ENCODE measurements around the gene SPOCK1.

SPOCK1 gene

DNA sequence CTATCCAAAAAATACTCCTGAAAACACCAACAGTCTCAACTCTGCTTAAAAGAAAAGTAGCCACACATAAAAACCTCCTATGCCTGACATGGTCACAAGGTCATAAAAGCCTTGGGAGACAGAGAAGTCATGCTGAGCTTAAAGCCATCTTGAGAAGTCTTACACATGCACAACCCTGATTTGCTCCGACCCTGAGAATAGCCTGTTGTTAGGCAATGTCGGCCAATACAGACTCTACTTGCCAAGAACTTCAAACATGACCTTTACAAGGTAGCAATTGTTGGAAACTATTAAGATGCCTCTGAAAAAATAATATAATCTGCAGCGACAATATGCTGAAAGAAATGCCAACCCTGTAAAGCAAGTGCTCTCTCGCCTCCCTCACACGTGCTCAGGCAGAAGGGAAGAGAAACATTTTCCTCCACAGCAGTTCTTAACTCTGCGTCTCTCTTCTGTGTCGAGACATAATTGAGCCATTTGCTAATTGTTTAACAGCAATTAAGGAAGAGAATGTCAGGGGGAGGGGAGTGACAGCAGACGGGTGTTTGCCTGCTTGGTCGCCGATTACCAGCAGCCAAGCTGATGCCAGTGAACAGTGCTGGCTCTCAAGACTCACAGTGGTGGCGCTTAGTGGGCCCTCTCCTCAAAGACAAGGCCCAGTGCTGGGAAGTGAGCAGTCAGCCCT, 393.6 kb downstream of the SPOCK1 start:
- DNase-seq (ENCODE audit: low read depth), result no peak

DNA sequence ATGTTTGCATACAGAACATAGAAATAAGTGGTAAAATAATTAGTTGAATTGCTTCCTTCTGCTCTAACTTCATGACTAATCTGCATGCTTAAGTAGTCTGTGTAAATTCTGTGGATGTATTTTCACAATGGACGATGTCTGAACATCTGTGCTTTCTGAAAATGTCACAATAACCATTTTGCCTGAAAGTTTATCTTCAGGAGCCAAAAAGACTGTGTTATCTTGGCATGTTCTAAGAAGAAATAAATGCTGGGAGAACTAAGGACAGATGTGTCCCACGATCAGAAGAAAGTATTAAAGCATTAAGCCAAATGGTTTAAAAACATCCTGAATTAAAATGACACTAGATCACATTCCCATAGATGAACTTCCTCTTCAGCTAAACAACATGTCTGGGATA, 397.6 kb downstream of the SPOCK1 start:
- DNase-seq (ENCODE audit: low read depth), result no peak

- no peak for DNase-seq (ENCODE audit: low read depth)
Measured at GRCh38 chr5:137099651-137100050, 399.5 kb downstream of the SPOCK1 start.

GRCh38 chr5:137098663-137099062, 400.5 kb downstream of the SPOCK1 start:
- DNase-seq (ENCODE audit: low read depth), result no peak

- DNase-seq (ENCODE audit: low read depth), result no peak
Measured at GRCh38 chr5:137098238-137098637, 400.9 kb downstream of the SPOCK1 start.

- no peak for DNase-seq (ENCODE audit: low read depth)
Measured at GRCh38 chr5:137097203-137097602, 401.9 kb downstream of the SPOCK1 start.

DNA sequence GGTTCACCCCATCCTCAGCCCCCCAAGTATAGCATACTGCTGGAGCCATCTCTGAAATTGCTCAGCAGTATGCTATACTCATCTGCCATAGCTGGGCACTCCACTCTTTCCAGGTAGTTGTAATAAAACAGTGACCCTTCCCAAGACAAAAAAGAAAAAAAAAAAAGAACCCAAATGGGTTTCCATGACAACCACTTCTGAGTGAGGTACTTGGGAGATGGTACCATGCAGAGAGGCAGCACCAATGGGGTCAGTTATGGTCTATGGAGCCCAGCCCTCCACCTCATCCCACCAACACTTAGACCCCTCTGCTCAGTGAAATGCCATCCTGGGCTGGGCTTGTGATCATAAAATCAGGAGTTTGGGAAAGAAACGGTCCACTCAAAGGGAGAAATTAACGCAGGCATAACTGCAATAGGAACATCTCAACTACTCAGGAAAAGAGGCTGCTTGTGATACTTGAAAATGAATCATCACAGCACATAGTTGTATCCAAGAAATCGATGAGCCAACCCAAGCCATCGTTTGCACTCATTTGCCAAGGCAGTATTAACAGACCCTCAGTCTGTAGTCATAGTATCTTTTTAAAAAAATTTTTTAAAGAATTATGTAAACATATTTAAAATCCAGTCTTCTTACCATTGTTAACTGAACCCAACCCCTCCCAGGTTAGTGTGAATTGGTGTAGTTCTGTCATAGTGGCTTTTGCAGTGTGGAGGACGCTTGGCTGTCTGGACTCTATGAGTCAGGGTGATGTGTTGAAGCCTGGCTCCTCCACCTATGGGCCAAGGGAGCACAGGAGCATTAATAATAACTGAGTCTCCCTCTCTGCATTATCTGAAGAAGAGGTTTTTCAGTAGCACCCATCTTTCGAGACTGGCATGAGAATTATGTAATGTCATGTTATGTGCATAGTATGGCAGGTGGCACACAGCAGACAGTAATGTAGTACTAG, 402.7 kb downstream of the SPOCK1 start:
- no peak for DNase-seq (ENCODE audit: low read depth)

- no peak for DNase-seq (ENCODE audit: low read depth)
Measured at GRCh38 chr5:137095597-137095996, 403.5 kb downstream of the SPOCK1 start.

DNA sequence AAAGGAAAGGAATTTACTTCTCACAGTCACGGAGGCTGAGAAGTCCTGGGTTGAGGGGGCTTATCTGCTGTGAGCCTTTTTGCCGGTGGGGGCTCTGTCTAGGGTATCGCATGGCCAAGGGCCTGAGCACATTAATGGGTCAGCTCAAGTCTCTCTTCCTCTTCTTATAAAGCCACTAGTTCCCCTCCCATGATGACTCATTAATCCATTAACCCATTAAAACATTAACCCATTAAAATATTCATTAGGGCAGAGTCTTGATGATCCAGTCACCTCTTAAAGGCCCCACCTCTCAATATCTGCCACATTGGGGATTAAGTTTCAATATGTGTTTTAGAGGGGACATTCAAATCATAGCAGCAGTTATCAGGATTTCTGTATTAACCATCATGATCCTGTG, 406.3 kb downstream of the SPOCK1 start:
- DNase-seq (ENCODE audit: low read depth), result no peak

GRCh38 chr5:137091472-137091871, 407.7 kb downstream of the SPOCK1 start:
- no peak for DNase-seq (ENCODE audit: low read depth)

DNA sequence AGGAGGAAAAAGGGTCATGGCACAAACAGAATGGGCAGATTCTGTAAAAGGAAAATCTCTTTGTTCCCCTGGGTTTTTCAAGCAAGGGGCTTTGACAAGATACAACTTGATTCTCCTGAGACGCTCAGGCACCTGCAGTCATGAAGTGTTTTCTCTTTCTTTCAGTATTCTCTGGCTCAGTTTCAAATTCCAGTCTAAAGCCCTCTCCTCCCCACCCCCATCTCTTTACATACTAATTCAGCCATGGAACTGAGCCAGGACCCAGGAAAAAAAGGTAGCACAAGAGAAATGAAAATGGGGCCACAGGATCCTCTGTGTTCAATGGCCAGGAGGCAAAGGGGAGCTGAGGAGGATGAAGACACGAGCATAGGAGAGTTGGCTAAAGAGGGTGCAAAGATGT, 408.4 kb downstream of the SPOCK1 start:
- no peak for DNase-seq (ENCODE audit: low read depth)

- DNase-seq (ENCODE audit: low read depth), result no peak
Measured at GRCh38 chr5:137090151-137090550, 409.0 kb downstream of the SPOCK1 start.

DNA sequence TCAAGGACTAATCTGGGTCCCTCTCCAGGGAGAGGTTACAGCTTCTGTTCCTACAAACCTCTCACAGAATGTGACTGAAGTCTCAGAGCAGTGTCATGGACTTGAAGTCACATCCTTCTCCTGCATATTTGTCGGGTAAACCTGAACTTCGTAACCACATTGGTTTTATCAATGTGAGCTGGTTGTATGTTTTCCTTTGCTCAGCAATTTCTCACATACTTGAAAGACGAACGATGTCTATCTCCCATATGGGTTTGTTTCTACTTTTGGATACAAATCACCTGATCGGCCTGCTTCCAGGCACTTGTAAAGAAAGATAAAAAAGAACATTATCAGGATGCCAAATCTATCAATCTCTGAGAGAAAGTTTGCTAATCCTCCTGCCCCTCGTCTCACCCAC, 411.0 kb downstream of the SPOCK1 start:
- no peak for DNase-seq (ENCODE audit: low read depth)

DNA sequence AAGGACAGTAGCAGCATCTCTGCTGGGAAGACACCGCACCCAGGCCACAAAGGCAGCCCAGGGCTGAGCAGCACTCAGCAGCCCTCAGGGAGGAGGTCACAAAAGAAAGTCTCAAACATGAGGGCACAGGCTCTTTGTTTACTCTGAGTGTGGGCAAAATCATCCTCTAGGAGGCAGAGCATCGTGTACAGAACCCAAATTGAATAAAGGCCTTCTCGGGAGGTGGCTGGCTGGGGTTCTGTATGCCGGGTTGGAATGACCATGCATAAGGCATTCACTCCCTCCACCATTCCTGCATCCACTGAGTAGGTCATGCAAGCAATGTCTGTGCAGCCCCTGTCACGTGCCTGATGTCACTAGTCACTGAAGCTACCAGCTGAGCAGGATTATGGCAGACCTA, 412.8 kb downstream of the SPOCK1 start:
- no peak for DNase-seq (ENCODE audit: low read depth)

DNA sequence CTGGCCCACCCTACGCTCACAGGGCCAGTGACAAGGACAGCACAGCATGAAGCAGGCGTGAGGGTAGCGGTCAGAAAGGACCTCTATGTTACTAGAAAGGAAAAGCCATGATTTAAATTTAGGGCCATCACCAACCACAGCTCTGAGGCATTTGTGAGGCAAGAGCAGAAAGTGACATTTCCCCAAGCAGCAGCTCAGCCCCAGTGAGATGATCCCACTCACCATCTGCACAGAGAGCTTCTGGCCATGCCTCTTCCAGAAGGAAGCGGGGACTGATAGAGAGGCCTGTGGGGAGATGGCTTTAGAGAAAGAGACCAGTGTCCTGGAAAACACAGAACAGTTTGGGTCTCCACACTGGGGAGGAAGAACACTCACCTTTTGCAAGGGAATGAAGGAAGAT, 413.9 kb downstream of the SPOCK1 start:
- DNase-seq (ENCODE audit: low read depth), result no peak

DNA sequence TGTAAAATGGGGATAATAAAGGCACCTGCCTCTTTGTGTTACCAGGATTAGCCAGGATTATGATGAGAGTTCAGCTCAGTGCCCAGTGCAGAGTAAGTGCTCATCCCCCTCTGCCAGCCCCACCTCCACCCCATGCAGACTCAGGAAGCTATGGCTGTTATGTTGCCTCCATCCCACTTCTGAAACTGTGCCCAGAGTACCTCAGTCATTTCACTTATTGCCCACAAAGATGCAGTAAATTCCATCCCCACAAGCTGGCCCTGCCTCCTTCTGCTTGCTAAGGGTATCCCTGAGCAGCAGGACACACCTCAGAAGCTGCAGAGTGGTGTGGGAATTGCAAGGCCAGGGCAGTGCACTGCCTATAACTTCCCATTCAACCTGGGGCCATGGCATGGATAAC, 415.1 kb downstream of the SPOCK1 start:
- no peak for DNase-seq (ENCODE audit: low read depth)

GRCh38 chr5:137082951-137083350, 416.2 kb downstream of the SPOCK1 start:
- DNase-seq (ENCODE audit: low read depth), result no peak

GRCh38 chr5:137078171-137078665, 420.9 kb downstream of the SPOCK1 start:
- no peak for DNase-seq (ENCODE audit: low read depth)

DNA sequence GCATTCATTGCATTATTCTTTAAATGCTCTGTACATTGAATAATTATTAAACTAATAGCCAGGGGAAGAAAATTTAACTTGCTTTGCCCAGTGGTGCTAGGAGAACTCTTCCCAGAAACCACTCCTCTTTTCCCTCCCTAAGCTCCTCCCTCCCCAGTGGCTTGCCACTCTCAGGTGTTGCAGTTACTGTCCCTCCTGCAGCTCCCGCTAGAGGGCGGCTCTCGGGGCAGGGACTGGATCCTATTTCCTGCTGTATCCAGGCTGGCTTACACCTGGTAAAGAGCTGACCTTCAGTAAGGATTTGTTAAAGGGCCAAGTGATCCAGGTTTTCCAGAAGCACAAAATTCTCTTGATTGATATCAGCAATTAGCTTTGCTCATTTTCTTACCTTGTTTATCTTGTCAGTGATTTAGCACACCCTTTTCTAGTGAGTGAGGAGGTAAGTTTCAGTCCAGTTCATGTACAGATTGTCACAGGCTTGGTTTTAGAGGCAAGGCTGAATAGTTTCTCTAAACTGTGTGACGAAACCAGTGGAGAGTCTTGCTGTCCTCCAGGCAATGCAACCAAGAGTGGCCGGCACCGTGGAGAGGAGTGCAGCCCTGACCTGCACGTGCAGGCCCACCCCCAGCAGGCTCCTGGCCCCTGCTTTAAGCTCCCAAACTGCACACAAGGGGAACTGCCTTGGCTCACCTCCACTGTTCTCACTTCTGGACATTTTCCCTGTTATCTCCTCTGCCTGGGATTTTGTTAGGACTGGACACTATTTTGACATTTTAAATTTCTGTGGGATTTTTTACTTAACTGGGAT, 423.8 kb downstream of the SPOCK1 start:
- DNase-seq (ENCODE audit: low read depth), result no peak

- DNase-seq (ENCODE audit: low read depth), result no peak
Measured at GRCh38 chr5:137073189-137073588, 425.9 kb downstream of the SPOCK1 start.

GRCh38 chr5:137072361-137073115, 426.6 kb downstream of the SPOCK1 start:
- DNase-seq (ENCODE audit: low read depth), result no peak

GRCh38 chr5:137071931-137072330, 427.2 kb downstream of the SPOCK1 start:
- DNase-seq (ENCODE audit: low read depth), result no peak

All from activated T-helper 9 cell treated with anti-CD3 and anti-CD28 coated beads, Interleukin-2, amount 50 U/mL, for 16 hours (primary cell).